ENCODE measurements around the gene SMC6.

Gene SMC6, protein sequence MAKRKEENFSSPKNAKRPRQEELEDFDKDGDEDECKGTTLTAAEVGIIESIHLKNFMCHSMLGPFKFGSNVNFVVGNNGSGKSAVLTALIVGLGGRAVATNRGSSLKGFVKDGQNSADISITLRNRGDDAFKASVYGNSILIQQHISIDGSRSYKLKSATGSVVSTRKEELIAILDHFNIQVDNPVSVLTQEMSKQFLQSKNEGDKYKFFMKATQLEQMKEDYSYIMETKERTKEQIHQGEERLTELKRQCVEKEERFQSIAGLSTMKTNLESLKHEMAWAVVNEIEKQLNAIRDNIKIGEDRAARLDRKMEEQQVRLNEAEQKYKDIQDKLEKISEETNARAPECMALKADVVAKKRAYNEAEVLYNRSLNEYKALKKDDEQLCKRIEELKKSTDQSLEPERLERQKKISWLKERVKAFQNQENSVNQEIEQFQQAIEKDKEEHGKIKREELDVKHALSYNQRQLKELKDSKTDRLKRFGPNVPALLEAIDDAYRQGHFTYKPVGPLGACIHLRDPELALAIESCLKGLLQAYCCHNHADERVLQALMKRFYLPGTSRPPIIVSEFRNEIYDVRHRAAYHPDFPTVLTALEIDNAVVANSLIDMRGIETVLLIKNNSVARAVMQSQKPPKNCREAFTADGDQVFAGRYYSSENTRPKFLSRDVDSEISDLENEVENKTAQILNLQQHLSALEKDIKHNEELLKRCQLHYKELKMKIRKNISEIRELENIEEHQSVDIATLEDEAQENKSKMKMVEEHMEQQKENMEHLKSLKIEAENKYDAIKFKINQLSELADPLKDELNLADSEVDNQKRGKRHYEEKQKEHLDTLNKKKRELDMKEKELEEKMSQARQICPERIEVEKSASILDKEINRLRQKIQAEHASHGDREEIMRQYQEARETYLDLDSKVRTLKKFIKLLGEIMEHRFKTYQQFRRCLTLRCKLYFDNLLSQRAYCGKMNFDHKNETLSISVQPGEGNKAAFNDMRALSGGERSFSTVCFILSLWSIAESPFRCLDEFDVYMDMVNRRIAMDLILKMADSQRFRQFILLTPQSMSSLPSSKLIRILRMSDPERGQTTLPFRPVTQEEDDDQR

DNA sequence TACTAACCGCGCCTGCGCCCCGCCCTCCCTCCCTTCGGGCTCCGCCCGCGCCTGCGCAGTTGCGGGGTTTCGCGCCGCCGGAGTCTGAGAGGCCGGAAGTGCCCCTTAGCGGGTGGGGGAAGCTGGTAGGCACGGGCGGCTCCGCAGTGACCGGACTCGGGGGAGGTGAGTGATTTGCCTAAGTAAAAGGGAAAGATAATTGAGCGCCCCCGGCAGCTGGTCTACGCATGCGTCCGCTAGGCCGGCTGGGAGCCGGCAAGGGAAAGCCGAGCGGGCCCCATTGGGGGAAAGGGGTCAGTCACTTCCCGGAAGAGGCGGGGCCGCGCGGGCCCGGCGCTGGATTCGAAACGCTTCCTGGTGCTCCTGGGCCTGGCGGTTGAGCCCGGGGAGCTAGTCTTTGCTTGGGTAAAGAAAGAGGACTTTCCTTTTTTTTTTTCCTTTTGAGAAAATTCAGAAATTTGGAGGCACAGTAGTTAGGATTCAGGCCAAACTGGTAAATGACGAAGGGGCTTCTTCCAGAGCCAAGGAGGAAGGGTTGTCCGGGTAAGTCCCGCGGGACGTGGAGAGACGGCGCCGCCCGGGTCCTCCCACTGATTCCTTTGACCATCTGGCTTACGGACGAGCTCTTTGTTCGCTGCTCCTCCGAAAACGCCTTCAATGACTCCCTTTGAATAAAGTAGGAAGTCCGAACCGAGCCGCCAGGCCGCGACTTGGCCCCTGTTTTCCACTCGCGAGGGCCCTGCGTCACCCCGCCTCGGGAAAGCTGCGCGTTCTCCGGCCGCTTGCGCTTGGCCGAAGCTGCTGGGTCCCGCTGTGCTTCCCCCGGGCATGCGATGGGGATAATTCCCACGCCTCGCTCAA, at the start of gene SMC6, which contains the start of gene GEN1:
TSS of gene SMC6 (minus strand) at position 8 of the 861 bp plus-strand sequence. CDS start 7,864 bp downstream, outside the sequence.
TSS of gene GEN1 (plus strand) at position 336 of the 861 bp plus-strand sequence. CDS start 5,806 bp downstream, outside the sequence.
- Mint-ChIP-seq H3K4me1 (peaks cover 44% of the 10 kb centered on the region), H3K27me3 (no peaks in the 10 kb centered on the region), H3K36me3 (ENCODE audit: low read depth) (peaks cover 5% of the 10 kb centered on the region), H3K4me3 (peak within 1 kb of the TSS; percentile 87), H3K9me3 (no peaks in the 10 kb centered on the region), H3K27ac (peak within 1 kb of the TSS; percentile 84)
- ATAC-seq (peak; percentile 95), DNase-seq (peak; percentile 93)

DNA sequence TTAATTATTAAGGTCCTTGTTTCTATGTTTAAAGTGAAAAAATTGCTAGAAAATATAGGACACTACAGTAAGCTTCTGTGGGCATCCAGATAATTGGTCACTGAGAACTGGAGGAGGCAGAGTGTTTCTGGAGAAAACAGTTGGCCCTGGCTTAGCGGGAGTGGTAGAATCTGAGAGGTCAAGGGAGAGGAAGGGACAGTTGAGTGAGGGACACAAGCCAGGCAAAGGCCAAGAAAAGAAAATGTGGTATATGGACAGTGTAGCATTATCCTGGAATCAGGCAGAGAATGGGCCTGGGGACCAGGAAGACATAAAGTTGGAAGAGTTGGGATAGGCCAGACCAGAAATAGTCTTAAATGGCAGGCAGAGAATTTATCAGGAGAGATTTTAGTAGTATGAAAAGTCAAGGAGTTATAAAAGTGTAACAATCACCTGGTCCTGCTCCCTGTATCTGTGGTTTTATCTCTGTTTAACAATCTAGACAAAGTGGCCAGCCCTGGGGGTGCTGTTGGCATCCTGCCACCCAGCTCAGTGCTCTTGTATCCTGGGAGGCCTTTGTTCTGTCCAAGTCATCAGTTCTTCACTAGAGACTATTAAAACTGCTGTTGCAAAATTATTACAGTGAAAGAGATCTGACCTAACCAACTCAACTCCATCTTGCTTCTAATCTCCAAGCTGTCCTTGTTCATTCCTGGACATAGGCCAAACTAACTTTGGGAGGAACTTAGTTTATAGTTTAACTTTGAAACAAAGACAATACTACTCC, 47.3 kb upstream of the SMC6 start:
- no peak for ATAC-seq
- no peak overlapping the region for H3K4me3 Mint-ChIP-seq

DNA sequence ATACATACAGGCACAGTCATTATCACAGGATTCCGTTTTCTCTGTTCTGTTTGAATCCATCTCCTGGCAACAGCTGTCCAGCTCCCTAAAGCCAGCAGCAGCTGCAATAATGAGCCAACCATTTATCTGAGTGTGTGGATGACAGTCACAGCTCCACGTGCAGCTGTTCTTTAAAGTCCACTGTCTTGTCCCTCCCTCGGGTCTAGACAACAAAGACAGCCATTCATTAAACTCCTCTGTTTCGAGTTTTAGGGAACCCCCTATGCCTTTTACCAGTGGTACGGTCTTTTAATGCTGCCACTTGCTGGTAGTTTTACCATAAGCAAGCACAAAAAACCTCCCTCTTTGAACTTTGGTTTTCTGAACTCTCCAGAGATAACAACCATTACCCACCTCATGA, 46.6 kb upstream of the SMC6 start:
- ATAC-seq (no peak), DNase-seq (no peak)
- H3K9me3 Mint-ChIP-seq: no peaks in the 10 kb centered on the region
- no peaks in the 10 kb centered on the region for H3K36me3 Mint-ChIP-seq (ENCODE audit: low read depth)
- H3K4me1 Mint-ChIP-seq: peaks cover 7% of the 10 kb centered on the region
- no peak overlapping the region for H3K4me3 Mint-ChIP-seq
- H3K27ac Mint-ChIP-seq: no peak overlapping the region
- H3K27me3 Mint-ChIP-seq: peaks cover 14% of the 10 kb centered on the region

More for the DNA sequence above, 47.3 kb upstream of the SMC6 start:
- no peaks in the 10 kb centered on the region for H3K36me3 Mint-ChIP-seq (ENCODE audit: low read depth)
- H3K4me1 Mint-ChIP-seq: peaks cover 9% of the 10 kb centered on the region
- peaks cover 14% of the 10 kb centered on the region for H3K27me3 Mint-ChIP-seq
- no peaks in the 10 kb centered on the region for H3K9me3 Mint-ChIP-seq
- DNase-seq: no peak
- H3K27ac Mint-ChIP-seq: no peak overlapping the region

DNA sequence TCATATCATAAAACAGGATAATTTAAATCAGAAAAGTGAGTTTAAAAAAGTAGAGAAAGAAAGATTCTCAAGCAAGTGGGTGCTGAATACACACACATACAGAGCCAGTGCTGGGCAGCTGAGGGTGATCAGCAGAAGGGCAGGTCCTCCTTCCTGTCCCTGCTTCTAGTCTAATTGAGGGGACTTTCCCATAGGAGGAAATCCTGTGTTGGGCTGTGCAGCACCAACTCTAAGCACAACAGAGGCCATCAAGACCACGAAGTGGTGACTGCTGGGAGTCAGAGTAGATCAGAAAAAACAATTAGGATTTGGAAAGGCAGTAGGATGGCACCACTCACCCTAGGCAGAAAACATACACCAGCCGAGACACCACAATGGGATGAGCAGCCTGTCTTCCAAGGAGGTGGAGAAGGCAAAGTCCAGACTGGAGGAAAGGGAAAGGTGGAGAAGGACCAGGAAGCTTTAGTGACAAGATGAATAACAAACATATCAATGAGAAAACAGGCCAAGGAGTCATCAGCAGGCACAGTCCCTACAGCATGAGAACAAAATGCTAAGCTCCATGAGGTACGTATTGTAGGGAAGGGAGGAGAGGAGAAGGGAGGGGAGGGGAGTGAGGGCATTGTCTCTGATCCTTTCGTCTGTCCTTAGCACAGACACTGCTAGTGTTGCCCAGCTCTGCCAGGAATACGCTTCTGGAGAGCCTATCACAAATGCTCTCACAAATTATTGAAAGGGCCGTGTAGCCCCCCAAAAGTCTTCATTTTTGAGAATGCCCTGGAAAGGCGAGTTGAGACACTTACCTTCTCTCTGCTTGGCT, 45.9 kb upstream of the SMC6 start:
- no peak overlapping the region for H3K4me3 Mint-ChIP-seq
- ATAC-seq (no peak), DNase-seq (no peak)
- H3K4me1 Mint-ChIP-seq: peaks cover 7% of the 10 kb centered on the region
- no peaks in the 10 kb centered on the region for H3K36me3 Mint-ChIP-seq (ENCODE audit: low read depth)
- H3K9me3 Mint-ChIP-seq: no peaks in the 10 kb centered on the region
- no peak overlapping the region for H3K27ac Mint-ChIP-seq
- H3K27me3 Mint-ChIP-seq: peaks cover 18% of the 10 kb centered on the region

DNA sequence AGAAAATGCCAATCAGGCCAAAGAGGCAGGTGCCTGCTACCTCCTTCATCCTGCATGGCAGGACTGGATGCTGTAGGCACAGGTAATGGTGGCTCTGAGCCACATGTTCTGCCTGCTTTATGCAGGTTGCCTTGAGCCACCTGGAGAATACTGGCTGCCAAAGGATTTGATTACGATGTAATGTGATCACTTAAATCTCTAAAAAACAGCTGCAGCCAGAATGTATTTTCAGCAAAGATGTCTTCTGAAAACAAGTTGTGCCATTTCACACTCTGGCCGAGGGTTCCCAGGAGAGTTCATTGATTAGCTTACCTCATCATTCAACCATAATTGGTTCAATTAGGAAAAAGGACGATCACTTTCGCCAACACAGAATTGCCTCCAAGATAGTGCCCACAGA, 44.7 kb upstream of the SMC6 start:
- Mint-ChIP-seq H3K27ac (no peak overlapping the region), H3K4me3 (no peak overlapping the region), H3K4me1 (peaks cover 3% of the 10 kb centered on the region), H3K36me3 (ENCODE audit: low read depth) (no peaks in the 10 kb centered on the region), H3K9me3 (no peaks in the 10 kb centered on the region), H3K27me3 (peaks cover 13% of the 10 kb centered on the region)
- no peak for DNase-seq
- no peak for ATAC-seq

DNA sequence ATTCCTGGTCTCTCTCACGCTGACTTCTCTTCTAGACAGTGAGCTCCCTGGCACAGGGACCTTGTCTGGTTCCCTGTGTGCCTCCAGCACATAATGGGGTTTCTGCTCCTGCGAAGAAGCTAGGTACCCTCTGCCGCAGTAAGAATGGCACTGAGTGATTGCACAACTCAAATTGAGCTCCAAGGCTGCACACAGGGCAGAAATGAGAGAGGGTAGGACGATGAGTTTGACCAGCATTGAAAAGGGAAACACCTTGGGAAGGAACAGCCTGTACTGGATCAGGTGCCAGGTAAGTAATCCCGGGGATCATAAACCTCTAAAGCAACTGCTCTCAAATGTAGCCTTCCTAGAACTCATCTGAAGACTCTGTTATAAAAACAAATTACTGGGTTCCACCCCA, 41.7 kb upstream of the SMC6 start:
- Mint-ChIP-seq H3K4me1 (peaks cover 3% of the 10 kb centered on the region), H3K36me3 (ENCODE audit: low read depth) (no peaks in the 10 kb centered on the region), H3K27ac (no peak overlapping the region), H3K9me3 (no peaks in the 10 kb centered on the region), H3K4me3 (no peak overlapping the region), H3K27me3 (peaks cover 30% of the 10 kb centered on the region)
- DNase-seq: no peak
- no peak for ATAC-seq

DNA sequence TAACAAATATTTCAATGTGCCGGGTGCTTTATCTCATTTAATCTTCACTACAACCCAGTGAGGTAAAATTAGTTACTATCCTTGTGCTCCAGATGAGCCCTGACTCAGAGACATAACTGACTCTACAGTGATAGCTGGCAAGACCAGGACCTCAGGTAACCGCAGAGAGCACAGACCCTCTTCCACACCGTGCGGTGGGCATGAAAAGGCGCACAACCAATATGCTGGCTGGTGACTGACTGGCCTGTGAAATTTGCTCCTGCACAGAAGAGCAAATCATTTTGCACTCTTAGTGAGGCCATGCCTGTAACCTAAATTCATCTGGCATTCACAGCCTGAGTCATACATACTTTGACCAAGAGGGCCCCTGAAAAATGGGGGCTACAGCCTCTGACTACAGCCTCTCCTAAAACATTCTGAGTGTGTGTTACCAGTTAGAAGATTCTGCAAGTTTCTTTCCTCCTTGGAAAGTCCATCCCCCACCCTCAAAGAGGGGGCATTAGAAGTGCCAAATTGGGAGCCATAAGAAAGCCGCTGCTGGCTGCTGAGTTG, 40.3 kb upstream of the SMC6 start:
- peaks cover 30% of the 10 kb centered on the region for H3K27me3 Mint-ChIP-seq
- H3K36me3 Mint-ChIP-seq (ENCODE audit: low read depth): no peaks in the 10 kb centered on the region
- no peak for ATAC-seq
- no peak for DNase-seq
- no peaks in the 10 kb centered on the region for H3K9me3 Mint-ChIP-seq
- H3K4me1 Mint-ChIP-seq: no peaks in the 10 kb centered on the region
- no peak overlapping the region for H3K4me3 Mint-ChIP-seq
- no peak overlapping the region for H3K27ac Mint-ChIP-seq

DNA sequence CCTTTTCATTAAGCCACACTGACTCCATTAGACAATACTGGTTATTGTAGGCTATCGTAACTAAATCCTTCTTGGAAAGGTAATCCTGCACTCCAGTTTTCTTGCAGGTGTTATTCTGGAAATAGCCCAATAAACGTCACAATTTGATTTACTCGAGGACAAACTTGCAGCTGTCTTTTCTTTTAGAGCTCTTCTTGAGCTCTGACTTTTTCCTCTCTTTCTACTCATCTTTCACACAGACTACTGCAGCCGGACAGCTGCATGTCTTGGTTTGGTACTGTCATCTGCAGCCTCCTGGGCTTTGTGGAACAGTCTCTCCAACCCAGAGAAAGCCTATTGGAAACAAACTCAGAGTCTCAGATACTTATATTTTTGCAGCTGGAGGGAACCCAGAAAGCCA, 39.7 kb upstream of the SMC6 start:
- peaks cover 28% of the 10 kb centered on the region for H3K27me3 Mint-ChIP-seq
- H3K9me3 Mint-ChIP-seq: no peaks in the 10 kb centered on the region

DNA sequence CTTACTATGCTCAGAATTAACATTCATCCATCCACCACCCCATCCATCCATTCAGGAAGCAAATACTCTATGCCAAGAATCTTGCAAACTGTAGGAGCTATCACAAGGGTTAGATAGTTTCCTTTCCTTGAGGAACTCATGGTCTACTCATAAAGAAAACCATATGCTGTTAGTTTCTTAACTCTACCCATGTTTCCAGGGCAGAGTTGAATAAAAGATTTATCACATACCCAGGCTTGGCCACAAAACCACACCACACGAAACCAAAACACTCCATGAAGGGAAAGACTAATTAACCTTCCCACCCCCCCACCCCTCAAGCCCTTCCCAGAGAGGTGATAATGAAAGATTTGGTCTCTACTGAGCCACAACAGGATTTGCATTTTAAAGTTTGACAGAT, 38.9 kb upstream of the SMC6 start:
- no peak for ATAC-seq

More for the DNA sequence above, 39.7 kb upstream of the SMC6 start:
- H3K4me1 Mint-ChIP-seq: no peaks in the 10 kb centered on the region
- no peaks in the 10 kb centered on the region for H3K36me3 Mint-ChIP-seq (ENCODE audit: low read depth)
- no peak overlapping the region for H3K27ac Mint-ChIP-seq
- DNase-seq (no peak), ATAC-seq (no peak)
- no peak overlapping the region for H3K4me3 Mint-ChIP-seq

DNA sequence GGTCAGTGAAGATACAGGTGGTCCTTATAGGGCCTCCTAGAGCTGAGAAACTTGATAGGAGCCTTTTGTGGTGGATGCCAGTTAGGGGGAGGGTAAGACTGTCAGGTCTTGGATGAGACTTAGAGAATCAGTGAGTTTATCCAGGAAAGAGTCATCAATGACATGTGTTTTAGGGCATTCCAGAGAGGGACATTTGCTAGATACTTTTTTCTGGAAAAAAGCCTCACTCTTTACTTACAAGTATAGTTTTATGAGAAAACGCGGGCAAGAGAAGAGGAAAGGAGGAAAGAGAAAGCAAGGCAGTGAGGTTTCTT, 38.2 kb upstream of the SMC6 start:
- Mint-ChIP-seq H3K4me1 (no peaks in the 10 kb centered on the region), H3K27ac (no peak overlapping the region), H3K4me3 (no peak overlapping the region), H3K36me3 (ENCODE audit: low read depth) (no peaks in the 10 kb centered on the region), H3K27me3 (peaks cover 26% of the 10 kb centered on the region), H3K9me3 (no peaks in the 10 kb centered on the region)
- DNase-seq (no peak), ATAC-seq (no peak)

More for the DNA sequence above, 38.9 kb upstream of the SMC6 start:
- no peaks in the 10 kb centered on the region for H3K36me3 Mint-ChIP-seq (ENCODE audit: low read depth)
- no peak overlapping the region for H3K4me3 Mint-ChIP-seq
- no peak for DNase-seq
- H3K4me1 Mint-ChIP-seq: no peaks in the 10 kb centered on the region
- H3K9me3 Mint-ChIP-seq: no peaks in the 10 kb centered on the region
- no peak overlapping the region for H3K27ac Mint-ChIP-seq
- H3K27me3 Mint-ChIP-seq: peaks cover 26% of the 10 kb centered on the region

DNA sequence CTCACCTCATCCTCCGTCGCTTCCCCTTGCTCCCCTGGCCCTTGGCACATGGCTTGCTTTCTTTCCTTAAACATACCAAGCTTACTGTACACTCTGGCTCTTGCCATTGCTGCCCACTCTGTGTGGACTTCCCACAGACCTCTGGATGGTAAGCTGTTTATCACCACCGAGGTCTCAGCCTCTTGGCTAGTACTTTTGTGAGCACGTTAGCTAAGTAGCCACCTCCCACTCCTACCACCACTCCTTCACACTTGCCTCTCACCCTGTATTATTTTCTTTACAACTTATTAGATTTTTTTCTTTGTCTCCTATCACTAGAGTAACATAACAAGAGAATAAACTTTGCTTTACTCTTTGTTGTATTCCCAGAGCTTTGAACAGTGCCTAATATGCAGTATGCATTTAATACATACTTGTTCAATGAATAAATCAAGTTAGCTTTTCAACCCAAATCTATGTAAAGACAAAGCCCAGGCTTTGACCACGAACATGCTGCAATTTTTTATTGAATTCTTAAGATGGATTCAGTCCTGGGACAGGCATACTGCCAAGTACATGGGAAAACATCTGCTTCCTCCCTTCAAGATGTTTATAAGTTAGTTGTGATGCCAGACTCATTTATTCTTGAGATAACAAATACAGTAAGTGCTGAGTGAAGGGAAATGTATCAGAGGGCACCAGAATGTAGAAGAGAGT, 37.7 kb upstream of the SMC6 start:
- Mint-ChIP-seq H3K4me3 (no peak overlapping the region), H3K27ac (no peak overlapping the region), H3K9me3 (no peaks in the 10 kb centered on the region), H3K36me3 (ENCODE audit: low read depth) (no peaks in the 10 kb centered on the region), H3K27me3 (peaks cover 24% of the 10 kb centered on the region), H3K4me1 (no peaks in the 10 kb centered on the region)
- ATAC-seq: no peak
- DNase-seq: no peak

DNA sequence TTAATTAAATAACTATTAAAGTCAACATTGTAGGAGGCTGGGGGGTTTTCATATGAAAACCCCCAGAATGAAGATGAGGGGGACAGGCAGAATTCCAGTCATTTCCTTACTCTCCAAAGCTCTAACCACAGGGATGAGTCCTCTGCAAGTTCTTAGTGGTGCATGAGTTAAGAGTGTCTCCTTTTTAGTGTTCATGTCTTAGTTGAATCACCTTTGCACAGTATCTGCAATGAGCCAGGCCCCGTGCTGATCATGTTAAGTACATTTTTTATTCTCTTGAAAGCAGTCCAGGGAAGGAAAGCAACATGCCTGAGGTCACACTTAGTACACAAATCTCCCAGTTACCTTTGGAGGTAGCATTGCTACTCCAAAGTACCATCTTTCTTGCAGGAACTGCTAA, 36.9 kb upstream of the SMC6 start:
- Mint-ChIP-seq H3K4me1 (no peaks in the 10 kb centered on the region), H3K9me3 (no peaks in the 10 kb centered on the region), H3K36me3 (ENCODE audit: low read depth) (no peaks in the 10 kb centered on the region), H3K27me3 (peaks cover 24% of the 10 kb centered on the region), H3K27ac (no peak overlapping the region), H3K4me3 (no peak overlapping the region)
- DNase-seq: no peak
- no peak for ATAC-seq
